Measurements from ENCODE around the gene UBE3B.

UBE3B gene

DNA sequence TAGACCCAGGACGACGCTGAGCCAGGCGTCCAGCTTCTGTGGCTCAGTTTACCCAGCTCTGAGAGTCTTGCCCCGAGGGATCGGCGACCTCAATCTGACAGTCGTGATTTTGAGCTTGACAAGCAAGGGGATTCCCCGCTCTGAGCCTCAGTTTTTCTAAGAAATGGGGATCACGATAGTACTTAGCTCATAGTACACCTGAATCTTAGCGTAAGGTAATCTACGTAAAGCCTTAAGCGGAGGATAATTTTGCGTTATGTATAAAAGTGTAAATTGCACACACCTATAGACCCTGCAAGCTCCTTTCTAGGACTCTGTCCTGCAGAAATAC, 96.4 kb downstream of the UBE3B start:
- no peak for DNase-seq (ENCODE audit: low read depth)
- TF ChIP-seq, protein P1, sequence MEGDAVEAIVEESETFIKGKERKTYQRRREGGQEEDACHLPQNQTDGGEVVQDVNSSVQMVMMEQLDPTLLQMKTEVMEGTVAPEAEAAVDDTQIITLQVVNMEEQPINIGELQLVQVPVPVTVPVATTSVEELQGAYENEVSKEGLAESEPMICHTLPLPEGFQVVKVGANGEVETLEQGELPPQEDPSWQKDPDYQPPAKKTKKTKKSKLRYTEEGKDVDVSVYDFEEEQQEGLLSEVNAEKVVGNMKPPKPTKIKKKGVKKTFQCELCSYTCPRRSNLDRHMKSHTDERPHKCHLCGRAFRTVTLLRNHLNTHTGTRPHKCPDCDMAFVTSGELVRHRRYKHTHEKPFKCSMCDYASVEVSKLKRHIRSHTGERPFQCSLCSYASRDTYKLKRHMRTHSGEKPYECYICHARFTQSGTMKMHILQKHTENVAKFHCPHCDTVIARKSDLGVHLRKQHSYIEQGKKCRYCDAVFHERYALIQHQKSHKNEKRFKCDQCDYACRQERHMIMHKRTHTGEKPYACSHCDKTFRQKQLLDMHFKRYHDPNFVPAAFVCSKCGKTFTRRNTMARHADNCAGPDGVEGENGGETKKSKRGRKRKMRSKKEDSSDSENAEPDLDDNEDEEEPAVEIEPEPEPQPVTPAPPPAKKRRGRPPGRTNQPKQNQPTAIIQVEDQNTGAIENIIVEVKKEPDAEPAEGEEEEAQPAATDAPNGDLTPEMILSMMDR (conservative IDR thresholded peaks at IDR 0.05; ENCODE audit: low read depth, low read length), result no peak
- peak overlapping the region; percentile 77 for H3K4me3 ChIP-seq (ENCODE audit: low read length)

DNA sequence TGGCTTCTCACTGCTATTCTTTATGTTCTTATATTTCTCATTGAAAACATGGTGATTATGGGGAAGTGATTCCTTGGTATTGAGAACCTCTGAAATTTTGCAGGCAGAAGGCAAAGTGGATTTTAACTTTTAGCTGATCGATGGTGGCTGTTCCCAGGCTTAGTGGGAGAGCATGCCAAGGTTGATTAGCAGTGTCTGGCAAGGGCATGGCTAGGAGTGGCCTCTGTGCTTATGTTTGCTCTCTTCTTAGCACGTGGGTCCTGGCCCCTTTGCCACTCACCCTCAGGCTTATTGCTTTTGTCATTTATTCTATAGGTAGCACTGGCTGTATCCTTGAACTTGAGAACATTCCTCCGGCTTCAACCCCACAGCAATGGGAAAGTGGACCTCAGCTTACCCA, 98.2 kb downstream of the UBE3B start:
- TF ChIP-seq, protein P1 (conservative IDR thresholded peaks at IDR 0.05; ENCODE audit: low read depth, low read length), result no peak
- H3K4me3 ChIP-seq (ENCODE audit: low read length), result no peak overlapping the region
- DNase-seq (ENCODE audit: low read depth), result no peak

GRCh38 chr12:109577311-109577710, 99.9 kb downstream of the UBE3B start:
- no peak overlapping the region for H3K4me3 ChIP-seq (ENCODE audit: low read length)
- no peak for DNase-seq (ENCODE audit: low read depth)
- TF ChIP-seq, protein P1 (conservative IDR thresholded peaks at IDR 0.05; ENCODE audit: low read depth, low read length), result no peak

DNA sequence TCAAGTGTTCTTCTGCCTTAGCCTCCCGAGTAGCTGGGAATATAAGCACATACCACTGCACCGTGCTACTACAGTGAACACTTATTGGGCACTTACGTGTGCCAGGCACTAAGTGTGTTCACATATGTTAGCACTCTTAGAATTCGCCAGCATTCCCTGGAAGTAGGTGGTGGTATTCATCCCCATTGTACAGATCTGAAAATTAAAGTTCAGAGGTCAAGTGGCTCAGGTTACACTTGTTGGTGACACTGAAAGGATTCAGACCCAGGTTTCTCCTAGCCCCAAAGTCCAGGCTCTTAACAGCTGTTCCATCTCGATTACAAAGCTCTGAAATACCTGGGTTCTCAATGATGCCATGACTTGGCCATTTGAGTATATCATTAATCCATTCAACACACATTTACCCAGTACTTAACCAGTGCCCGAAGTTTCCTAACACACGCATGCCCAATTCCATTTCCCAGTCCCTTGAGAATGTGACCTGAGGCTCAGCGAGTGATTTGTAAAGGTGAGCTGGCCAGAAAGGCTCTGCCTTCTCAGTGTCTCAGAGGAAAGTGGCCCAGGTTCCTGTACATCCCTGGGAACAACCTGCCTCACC, 101.0 kb downstream of the UBE3B start:
- TF ChIP-seq, protein P1 (conservative IDR thresholded peaks at IDR 0.05; ENCODE audit: low read depth, low read length), result no peak
- no peak overlapping the region for H3K4me3 ChIP-seq (ENCODE audit: low read length)
- no peak for DNase-seq (ENCODE audit: low read depth)

DNA sequence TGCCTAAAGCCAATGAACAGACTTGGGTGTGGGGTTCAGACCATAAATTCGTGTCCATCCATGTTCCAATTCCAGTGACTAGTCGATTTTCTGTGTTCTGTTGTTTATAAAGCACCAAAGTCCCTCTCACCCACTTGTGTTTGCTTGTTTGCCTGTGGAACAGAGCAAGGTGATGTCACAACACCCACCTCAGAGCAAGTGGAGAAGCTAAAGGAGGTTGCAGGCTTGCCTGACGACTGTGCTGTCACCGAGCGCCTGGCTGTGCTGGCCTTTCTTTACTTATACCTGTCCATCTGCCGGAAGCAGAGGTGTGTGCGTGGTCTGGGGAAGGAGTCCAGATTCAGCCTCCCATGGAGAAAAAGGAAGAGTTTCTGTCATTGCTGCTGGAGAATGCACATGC, 102.2 kb downstream of the UBE3B start:
- DNase-seq (ENCODE audit: low read depth), result no peak
- TF ChIP-seq, protein P1 (conservative IDR thresholded peaks at IDR 0.05; ENCODE audit: low read depth, low read length), result no peak
- no peak overlapping the region for H3K4me3 ChIP-seq (ENCODE audit: low read length)

GRCh38 chr12:109580272-109580671, 102.8 kb downstream of the UBE3B start:
- TF ChIP-seq, protein P1 (conservative IDR thresholded peaks at IDR 0.05; ENCODE audit: low read depth, low read length), result no peak
- H3K4me3 ChIP-seq (ENCODE audit: low read length), result no peak overlapping the region
- DNase-seq (ENCODE audit: low read depth), result no peak

- no peak overlapping the region for H3K4me3 ChIP-seq (ENCODE audit: low read length)
- TF ChIP-seq, protein P1 (conservative IDR thresholded peaks at IDR 0.05; ENCODE audit: low read depth, low read length), result no peak
- DNase-seq (ENCODE audit: low read depth), result no peak
These were observed 103.4 kb downstream of the UBE3B start for GRCh38 chr12:109580684-109581333.

Measured in retinal pigment epithelial cell (primary cell).